CD4-positive, alpha-beta T cell treated with Interleukin-12 subunit alpha and Interleukin-12 subunit beta, for 1 hour (primary cell): Measurements from ENCODE around the gene SPNS2.

Source experiments
- DNase-seq: peaks from one replicate; pipeline ENCODE4 v3.0.0-alpha.2; 2020

The SPNS2 gene

GRCh38 chr17:4504188-4504587 lies 5.5 kb downstream of the SPNS2 start:
- no peak for DNase-seq

- no peak for DNase-seq
These were observed 6.5 kb downstream of the SPNS2 start for GRCh38 chr17:4505187-4505586.

GRCh38 chr17:4506175-4506813 lies 7.6 kb downstream of the SPNS2 start:
- no peak for DNase-seq

- DNase-seq, result no peak
These were observed 8.2 kb downstream of the SPNS2 start for GRCh38 chr17:4506892-4507291.

- DNase-seq, result no peak
These were observed 8.9 kb downstream of the SPNS2 start for GRCh38 chr17:4507361-4508111.

GRCh38 chr17:4508207-4508606 lies 9.5 kb downstream of the SPNS2 start:
- DNase-seq, result no peak

- DNase-seq, result peak; percentile 23
These were observed 10.7 kb downstream of the SPNS2 start for GRCh38 chr17:4509401-4509800.

GRCh38 chr17:4509923-4510617 lies 11.4 kb downstream of the SPNS2 start:
- DNase-seq, result no peak

GRCh38 chr17:4510618-4510941 lies 11.9 kb downstream of the SPNS2 start:
- DNase-seq, result no peak

- DNase-seq, result no peak
These were observed 12.7 kb downstream of the SPNS2 start for GRCh38 chr17:4511199-4511932.

- DNase-seq, result no peak
These were observed 13.8 kb downstream of the SPNS2 start for GRCh38 chr17:4512156-4513112.

GRCh38 chr17:4513113-4514032 lies 14.7 kb downstream of the SPNS2 start:
- DNase-seq, result no peak

GRCh38 chr17:4514206-4514605 lies 15.5 kb downstream of the SPNS2 start:
- DNase-seq, result no peak

GRCh38 chr17:4514779-4515178 lies 16.1 kb downstream of the SPNS2 start:
- DNase-seq, result no peak

- DNase-seq, result no peak
These were observed 16.8 kb downstream of the SPNS2 start for GRCh38 chr17:4515501-4515900.

GRCh38 chr17:4516735-4517134 lies 18.1 kb downstream of the SPNS2 start:
- no peak for DNase-seq

- DNase-seq, result no peak
These were observed 20.2 kb downstream of the SPNS2 start for GRCh38 chr17:4518901-4519300.

- DNase-seq, result no peak
These were observed 20.7 kb downstream of the SPNS2 start for GRCh38 chr17:4519361-4519788.

- DNase-seq, result no peak
These were observed 21.6 kb downstream of the SPNS2 start for GRCh38 chr17:4520060-4520893.
